Endometrium (tissue), 2 donors: ENCODE measurements around the gene PACS1.
"Not testable (repeated sequence)": the region's sequence is repeated elsewhere in the genome, so short reads cannot be mapped to it uniquely, and the experiment has no call there.

ENCODE experiments used
- FAIRE-seq: peaks from 2 replicates; lab custom pipeline; 2012; peaks lifted over from hg19 to GRCh38; lab: Jason Lieb, UNC
- donor health status: control.
- donor health status: control.

The PACS1 gene

DNA sequence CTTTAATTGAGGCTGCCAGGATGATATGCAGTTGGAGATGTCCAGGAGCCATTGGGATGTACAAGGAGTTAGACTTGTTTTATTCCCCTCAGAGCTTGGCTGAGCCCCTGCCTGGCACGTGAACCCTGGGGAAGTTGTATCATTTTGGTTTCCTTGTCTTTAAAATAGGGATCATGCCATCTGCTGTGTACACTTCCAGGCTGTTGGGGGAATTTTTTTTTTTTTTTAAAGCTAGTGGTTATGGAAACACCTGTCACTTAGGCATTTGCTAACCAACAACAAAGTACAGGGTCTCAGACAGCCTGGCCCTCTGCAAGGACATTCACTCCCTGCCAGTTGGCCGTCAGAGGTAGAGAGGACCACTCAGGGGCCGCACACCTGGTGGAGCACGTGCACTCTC lies 189.9 kb downstream of the PACS1 start:
- no peak for FAIRE-seq

DNA sequence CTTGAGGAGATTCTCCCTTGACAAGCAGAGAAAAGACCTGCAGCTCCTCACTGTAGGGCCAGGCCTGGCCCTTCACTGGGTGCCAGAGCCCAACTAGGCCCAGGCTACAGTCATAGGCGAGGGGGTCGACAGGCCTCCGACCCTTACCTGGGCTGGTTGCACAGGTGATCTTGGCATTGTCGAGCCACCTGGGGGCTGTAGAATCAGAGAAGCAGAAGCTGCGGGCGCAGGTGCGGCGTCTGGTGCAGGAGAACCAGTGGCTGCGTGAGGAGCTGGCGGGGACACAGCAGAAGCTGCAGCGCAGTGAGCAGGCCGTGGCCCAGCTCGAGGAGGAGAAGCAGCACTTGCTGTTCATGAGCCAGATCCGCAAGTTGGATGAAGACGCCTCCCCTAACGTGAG lies 191.5 kb downstream of the PACS1 start:
- no peak for FAIRE-seq

DNA sequence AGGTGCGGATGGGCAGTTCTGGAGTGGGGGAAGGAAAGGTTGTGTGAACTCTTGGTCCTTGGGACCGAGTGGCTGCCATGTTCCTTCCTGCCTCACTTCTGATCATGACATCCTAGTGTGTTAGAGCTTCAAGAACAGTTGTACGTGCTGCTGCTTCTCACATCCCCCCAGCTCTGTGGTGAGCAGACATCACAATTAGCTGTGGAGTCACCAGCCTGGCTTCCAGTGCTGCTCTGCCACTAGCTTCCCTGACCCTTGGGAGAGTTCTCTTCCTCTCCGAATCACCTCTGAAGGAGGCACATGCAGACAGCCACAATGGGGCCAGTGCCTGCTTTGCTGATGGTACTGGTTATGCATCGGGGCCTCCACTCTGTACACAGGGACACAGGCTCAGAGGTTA lies 192.1 kb downstream of the PACS1 start:
- no peak for FAIRE-seq

DNA sequence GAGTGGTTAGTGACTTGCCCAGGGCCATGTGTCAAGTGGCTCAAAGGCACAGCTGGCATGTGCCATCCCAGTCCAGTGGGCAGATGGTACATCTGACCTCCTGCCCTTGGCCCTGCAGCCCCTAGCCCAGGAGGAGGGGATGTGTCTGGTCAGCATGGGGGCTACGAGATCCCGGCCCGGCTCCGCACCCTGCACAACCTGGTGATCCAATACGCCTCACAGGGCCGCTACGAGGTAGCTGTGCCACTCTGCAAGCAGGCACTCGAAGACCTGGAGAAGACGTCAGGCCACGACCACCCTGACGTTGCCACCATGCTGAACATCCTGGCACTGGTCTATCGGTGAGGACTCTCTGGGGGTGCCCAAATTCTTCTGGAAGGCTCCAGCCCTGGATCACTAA lies 192.6 kb downstream of the PACS1 start:
- FAIRE-seq, result no peak

DNA sequence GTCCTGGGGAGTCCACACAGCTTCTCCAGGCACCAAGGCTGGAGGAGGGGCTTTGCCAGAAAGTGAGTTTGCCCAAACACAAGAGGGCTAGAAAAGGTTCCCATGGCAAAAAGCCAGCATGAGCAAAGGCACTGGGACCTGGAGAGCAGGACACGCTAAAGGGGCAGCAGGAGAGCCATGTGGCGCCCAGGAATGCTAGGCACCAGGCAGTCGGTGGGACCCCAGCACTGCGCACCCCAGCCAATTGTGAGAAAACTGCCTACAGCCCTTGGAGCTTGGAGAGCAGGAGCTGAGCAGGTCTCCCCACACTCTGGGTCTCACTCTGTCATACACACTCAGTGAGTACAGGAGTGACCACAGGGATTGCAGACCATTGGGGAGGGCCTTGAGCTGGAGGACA lies 193.2 kb downstream of the PACS1 start:
- no peak for FAIRE-seq

GRCh38 chr11:66263785-66264184 lies 193.7 kb downstream of the PACS1 start:
- no peak for FAIRE-seq

GRCh38 chr11:66264383-66264782 lies 194.3 kb downstream of the PACS1 start:
- no peak for FAIRE-seq

DNA sequence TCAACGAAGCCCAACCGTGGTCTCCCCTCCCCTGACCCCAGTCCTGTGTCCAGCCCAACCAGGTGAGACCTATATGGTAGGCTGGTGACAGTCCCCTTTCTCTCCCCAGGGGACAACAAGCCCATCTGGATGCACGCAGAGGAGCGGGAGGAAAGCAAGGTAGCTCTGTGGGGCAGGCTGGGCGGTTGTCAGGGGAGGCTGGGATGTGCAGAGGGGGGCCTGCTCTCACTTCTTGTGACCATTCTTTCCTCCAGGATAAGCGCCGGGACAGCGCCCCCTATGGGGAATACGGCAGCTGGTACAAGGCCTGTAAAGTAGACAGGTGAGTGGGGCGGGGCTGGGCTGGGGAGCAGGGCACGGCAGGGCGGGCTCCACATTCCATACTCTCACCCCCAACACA lies 194.8 kb downstream of the PACS1 start:
- FAIRE-seq, result no peak

GRCh38 chr11:66265531-66266377 lies 195.7 kb downstream of the PACS1 start:
- no peak for FAIRE-seq

- no peak for FAIRE-seq
Measured at GRCh38 chr11:66266378-66267038, 196.4 kb downstream of the PACS1 start.

DNA sequence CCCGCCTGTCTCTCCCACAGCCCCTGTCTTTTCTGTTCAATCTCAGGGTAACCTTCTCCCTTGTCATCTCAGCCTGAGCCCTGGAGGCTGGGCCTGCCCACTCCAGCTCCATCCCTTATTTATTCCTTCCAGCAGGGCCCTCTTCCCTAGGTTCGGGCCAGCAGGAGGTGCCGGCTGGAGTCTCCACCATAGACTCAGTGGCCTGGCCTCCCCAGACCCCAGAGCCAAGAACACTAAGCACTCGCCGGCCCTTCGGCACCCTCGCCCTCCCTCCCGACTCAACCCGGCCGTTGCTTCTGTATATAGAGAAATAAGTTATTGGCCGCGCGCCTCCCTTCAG lies 196.9 kb downstream of the PACS1 start:
- no peak for FAIRE-seq

DNA sequence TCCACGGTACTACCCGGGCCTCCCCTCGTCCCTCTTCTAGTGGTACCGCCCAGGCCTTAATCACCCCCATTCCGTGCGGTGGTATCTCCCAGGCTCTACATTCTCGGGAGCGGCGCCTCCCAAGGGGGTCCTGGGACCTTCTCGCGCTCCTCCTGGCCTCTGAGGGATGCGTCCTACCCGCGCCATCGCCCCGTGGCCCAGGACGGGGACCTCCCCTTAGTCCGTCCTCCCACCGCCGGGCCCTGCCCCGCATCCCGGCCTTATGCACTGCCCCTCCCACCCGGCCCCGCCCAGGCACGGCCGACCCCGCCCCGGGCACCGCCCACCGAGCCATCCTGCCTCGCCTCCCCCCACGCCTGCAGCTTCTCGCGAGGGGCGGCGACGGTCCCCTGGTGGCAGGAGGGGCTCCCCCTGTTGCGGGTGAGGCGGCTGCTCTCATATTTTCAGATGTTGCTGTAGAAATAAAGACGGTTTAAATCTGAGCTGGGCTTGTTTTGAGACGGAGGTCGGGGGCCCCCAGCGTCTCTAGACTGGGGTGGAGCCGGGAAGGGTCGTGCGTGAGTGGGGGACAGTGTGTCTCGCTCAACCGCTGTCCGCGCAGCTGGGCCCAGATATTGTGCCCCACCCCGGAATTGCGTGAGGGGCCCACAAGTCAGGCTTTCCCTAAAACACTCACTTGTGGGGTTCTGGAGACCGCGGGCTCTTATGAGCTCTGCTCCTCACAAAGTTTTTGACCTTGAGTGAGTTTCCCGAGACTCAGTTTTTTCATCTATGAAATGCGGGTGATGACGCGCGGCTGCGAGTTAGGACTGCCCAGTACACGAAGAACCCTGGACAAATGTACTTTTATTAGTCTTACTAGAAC lies 197.5 kb downstream of the PACS1 start:
- FAIRE-seq, result no peak

GRCh38 chr11:66268244-66268951 lies 198.3 kb downstream of the PACS1 start, which contains the start of gene RAB1B:
TSS of gene RAB1B (plus strand) at chr11:66268639. CDS start at chr11:66268680, 41 bp downstream.
- peak; percentile 90 for FAIRE-seq

GRCh38 chr11:66268952-66269905 lies 199.2 kb downstream of the PACS1 start:
- no peak for FAIRE-seq

DNA sequence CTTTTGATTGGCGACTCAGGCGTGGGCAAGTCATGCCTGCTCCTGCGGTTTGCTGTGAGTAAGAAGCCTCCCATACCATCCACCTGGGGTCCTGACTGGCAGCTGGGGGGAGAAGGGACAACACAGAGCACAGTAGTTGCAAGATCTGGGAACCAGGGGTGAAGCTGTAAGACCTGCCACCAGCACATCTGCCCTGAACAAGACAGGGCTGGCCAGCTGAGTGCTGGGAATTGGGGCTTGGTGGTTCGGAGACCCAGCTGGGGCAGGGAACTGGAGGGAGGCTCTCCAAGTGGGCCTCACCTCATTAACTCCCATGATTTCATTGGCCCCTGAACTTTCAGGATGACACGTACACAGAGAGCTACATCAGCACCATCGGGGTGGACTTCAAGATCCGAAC lies 201.7 kb downstream of the PACS1 start:
- FAIRE-seq, result no peak

DNA sequence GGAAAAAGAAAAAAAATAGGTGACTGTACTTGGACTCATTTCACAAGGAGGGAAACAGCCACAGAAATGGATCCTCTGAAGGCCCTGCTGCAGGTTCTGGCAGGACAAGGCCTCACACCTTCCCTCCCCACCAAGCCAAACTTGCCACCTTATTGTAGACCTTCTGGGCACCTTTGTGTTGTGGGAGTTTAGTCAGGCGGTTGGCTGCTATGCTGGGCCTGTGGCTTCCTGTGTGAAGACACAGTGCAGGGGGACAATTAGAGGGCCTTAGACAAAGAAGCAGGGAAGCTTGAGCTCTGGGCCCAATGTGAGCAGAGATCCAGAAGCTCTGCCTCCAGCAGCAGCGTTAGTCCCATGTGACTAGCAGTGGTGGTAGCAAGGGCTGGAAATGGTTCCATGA lies 202.5 kb downstream of the PACS1 start:
- FAIRE-seq, result no peak

- no peak for FAIRE-seq
Measured at GRCh38 chr11:66274219-66274618, 204.1 kb downstream of the PACS1 start.

GRCh38 chr11:66275396-66275795 lies 205.3 kb downstream of the PACS1 start:
- FAIRE-seq, result no peak

DNA sequence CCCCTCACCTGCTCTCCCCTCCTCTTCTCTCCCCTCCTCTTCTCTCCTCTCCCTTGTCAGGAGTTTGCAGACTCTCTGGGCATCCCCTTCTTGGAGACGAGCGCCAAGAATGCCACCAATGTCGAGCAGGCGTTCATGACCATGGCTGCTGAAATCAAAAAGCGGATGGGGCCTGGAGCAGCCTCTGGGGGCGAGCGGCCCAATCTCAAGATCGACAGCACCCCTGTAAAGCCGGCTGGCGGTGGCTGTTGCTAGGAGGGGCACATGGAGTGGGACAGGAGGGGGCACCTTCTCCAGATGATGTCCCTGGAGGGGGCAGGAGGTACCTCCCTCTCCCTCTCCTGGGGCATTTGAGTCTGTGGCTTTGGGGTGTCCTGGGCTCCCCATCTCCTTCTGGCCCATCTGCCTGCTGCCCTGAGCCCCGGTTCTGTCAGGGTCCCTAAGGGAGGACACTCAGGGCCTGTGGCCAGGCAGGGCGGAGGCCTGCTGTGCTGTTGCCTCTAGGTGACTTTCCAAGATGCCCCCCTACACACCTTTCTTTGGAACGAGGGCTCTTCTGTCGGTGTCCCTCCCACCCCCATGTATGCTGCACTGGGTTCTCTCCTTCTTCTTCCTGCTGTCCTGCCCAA lies 206.0 kb downstream of the PACS1 start:
- no peak for FAIRE-seq

GRCh38 chr11:66276619-66277018 lies 206.5 kb downstream of the PACS1 start:
- not testable (repeated sequence) for FAIRE-seq
